Measurements from ENCODE around the gene LANCL2. TPM values are rescaled to one million over a fixed set of nuclear protein-coding genes. Genes with fewer than 3 reads are reported as not detected.

Gene LANCL2
- total RNA-seq, 1 experiment from 2014 or later: 10.0 TPM

DNA sequence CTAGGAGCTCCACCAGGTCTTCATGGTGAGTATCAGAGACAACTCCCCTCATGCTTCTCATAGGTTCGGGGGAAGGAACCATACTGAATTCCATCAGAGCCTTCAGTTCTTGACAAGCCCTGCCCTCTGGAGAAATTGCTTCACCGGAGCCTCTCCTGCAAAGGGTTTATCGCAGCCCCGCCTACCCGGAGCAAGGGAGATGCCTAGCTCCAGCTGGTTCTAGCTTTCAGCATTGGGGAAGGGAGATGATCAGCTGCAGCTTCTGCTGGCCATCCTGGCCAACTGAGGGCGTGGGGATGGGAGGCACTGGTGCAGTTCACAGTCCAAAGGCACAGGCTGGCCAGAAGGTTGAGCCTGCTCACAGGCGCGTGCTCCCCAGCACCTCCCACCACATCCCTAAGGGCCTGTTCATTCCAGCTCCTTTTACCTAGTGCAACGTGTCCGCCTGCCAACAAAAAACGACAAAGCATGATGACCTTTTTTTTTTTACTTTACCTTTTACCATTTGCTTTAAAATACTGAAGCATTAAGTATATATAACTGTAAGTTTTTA, 31.2 kb downstream of the LANCL2 start:
- no peaks in the 10 kb centered on the region for H3K9me3 ChIP-seq (ENCODE audit: control insufficient read depth in 1 of 2, insufficient read depth in 1 of 2, low read depth in 1 of 2, low read length in 2 of 2)
- H3K36me3 ChIP-seq (ENCODE audit: control insufficient read depth in 1 of 2, insufficient read depth in 2 of 2, low read length in 2 of 2): no peaks in the 10 kb centered on the region
- H3K79me2 ChIP-seq (ENCODE audit: insufficient read depth, low read length): no peaks in the 10 kb centered on the region
- no peaks in the 10 kb centered on the region for H3K9me2 ChIP-seq (ENCODE audit: insufficient read depth)
- POLR2A ChIA-PET: no interaction called here
- H3K27ac ChIP-seq (ENCODE audit: low read depth, low read length): no peak overlapping the region
- RAD21 ChIA-PET (ENCODE audit: low non-redundant PET in 1 of 2, low total read pairs in 2 of 2, uncharacterized antibody in 2 of 2, unreplicated experiment in 2 of 2): no interaction called here
- no peak overlapping the region for H3K9ac ChIP-seq (ENCODE audit: low read length)
- BruUV-seq (replicated peaks): no TSS peak
- no peak overlapping the region for H2AFZ ChIP-seq (ENCODE audit: low read depth, low read length, poor library complexity, severe bottlenecking)
- H3K4me3 ChIP-seq (replicated peaks in 1 of 2; ENCODE audit: low read depth in 1 of 2, low read length in 2 of 2): no peak overlapping the region
- H3K27me3 ChIP-seq (ENCODE audit: insufficient read depth, low read length): no peaks in the 10 kb centered on the region
- no peak for DNase-seq (ENCODE audit: low read depth, low spot score)
- CTCF ChIA-PET: no interaction called here
- no peaks in the 10 kb centered on the region for H3K4me1 ChIP-seq (ENCODE audit: control insufficient read depth in 1 of 2, insufficient read depth in 2 of 2, low read length in 2 of 2)
- no peak for TF ChIP-seq ZFX (IDR thresholded peaks at IDR 0.05)
- TF ChIP-seq ZNF274 (IDR thresholded peaks at IDR 0.05; ENCODE audit: low read depth, low read length): no peak
- no peak for TF ChIP-seq SRF (IDR thresholded peaks at IDR 0.05; ENCODE audit: low read depth)
- TF ChIP-seq, protein P1, sequence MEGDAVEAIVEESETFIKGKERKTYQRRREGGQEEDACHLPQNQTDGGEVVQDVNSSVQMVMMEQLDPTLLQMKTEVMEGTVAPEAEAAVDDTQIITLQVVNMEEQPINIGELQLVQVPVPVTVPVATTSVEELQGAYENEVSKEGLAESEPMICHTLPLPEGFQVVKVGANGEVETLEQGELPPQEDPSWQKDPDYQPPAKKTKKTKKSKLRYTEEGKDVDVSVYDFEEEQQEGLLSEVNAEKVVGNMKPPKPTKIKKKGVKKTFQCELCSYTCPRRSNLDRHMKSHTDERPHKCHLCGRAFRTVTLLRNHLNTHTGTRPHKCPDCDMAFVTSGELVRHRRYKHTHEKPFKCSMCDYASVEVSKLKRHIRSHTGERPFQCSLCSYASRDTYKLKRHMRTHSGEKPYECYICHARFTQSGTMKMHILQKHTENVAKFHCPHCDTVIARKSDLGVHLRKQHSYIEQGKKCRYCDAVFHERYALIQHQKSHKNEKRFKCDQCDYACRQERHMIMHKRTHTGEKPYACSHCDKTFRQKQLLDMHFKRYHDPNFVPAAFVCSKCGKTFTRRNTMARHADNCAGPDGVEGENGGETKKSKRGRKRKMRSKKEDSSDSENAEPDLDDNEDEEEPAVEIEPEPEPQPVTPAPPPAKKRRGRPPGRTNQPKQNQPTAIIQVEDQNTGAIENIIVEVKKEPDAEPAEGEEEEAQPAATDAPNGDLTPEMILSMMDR (IDR thresholded peaks at IDR 0.05 in 2 of 3, conservative IDR thresholded peaks at IDR 0.05 in 1 of 3; ENCODE audit: borderline replicate concordance in 1 of 3, insufficient read depth in 1 of 3, low read depth in 2 of 3, low read length in 2 of 3): no peak
- no peak for TF ChIP-seq SIN3A (IDR thresholded peaks at IDR 0.05; ENCODE audit: low read depth)
- no peak for TF ChIP-seq RAD21 (IDR thresholded peaks at IDR 0.05; ENCODE audit: low read depth)
- no peak for TF ChIP-seq JUND (IDR thresholded peaks at IDR 0.05)
- TF ChIP-seq EZH2phosphoT487 (IDR thresholded peaks at IDR 0.05; ENCODE audit: borderline replicate concordance): no peak
- no peak for TF ChIP-seq ELF1 (IDR thresholded peaks at IDR 0.05; ENCODE audit: borderline replicate concordance, low read depth)
- no peak for TF ChIP-seq CEBPB (IDR thresholded peaks at IDR 0.05; ENCODE audit: low read depth)
- TF ChIP-seq EZH2 (IDR thresholded peaks at IDR 0.05): no peak
- no peak for TF ChIP-seq POLR2A (IDR thresholded peaks at IDR 0.05; ENCODE audit: borderline replicate concordance, extremely low read depth, insufficient read depth, insufficient read length)
- TF ChIP-seq, protein P2, sequence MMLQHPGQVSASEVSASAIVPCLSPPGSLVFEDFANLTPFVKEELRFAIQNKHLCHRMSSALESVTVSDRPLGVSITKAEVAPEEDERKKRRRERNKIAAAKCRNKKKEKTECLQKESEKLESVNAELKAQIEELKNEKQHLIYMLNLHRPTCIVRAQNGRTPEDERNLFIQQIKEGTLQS (IDR thresholded peaks at IDR 0.05): no peak
- TF ChIP-seq SP1 (IDR thresholded peaks at IDR 0.05; ENCODE audit: low read depth): no peak
- no peak for TF ChIP-seq CBX3 (IDR thresholded peaks at IDR 0.05; ENCODE audit: low read depth)
- no peak for TF ChIP-seq EGR1 (IDR thresholded peaks at IDR 0.05; ENCODE audit: low read depth)
- TF ChIP-seq YY1 (IDR thresholded peaks at IDR 0.05; ENCODE audit: extremely low read depth, insufficient replicate concordance, low read depth, low read length): no peak
- no peak for ATAC-seq
- no peak overlapping the region for H3K4me2 ChIP-seq (ENCODE audit: low read length)
- H4K20me1 ChIP-seq (ENCODE audit: insufficient read depth): no peaks in the 10 kb centered on the region
- intact Hi-C loops (cut with micrococcal nuclease): no loop called here

Data from HCT116 (cell line).